KMS-11 (cell line): ENCODE results near the gene OR10J1.
A peak's percentile ranks its signal among the peaks of the same experiment; 100 is the strongest.

Source experiments
- H2AFZ ChIP-seq: fragments of 200-600 bp; sonication (generic); 2 replicates; pipeline ENCODE4 v1.6.1; 2016; ENCODE audit warnings: antibody characterized with exemption, mixed run types, low read depth
- H3K27ac ChIP-seq: fragments of 200-600 bp; sonication (generic); 2 replicates; pipeline ENCODE4 v1.6.1; 2016; ENCODE audit warnings: mild to moderate bottlenecking, mixed run types
- H3K27me3 ChIP-seq: fragments of 200-600 bp; sonication (generic); 2 replicates; pipeline ENCODE4 v1.6.1; 2017; ENCODE audit warnings: mild to moderate bottlenecking, low read depth, mixed run types, moderate library complexity; ENCODE audit not compliant: insufficient read depth
- H3K36me3 ChIP-seq: fragments of 200-600 bp; sonication (generic); 2 replicates; pipeline ENCODE4 v1.6.1; 2017; ENCODE audit warnings: mild to moderate bottlenecking, mixed run types; ENCODE audit not compliant: insufficient read depth
- H3K4me1 ChIP-seq: fragments of 200-600 bp; sonication (generic); 2 replicates; pipeline ENCODE4 v1.6.1; 2016; ENCODE audit warnings: mild to moderate bottlenecking, low read depth, mixed run types; ENCODE audit not compliant: poor library complexity, severe bottlenecking
- H3K4me2 ChIP-seq: fragments of 200-600 bp; sonication (generic); 2 replicates; pipeline ENCODE4 v1.7.0; 2016; ENCODE audit warnings: mild to moderate bottlenecking, mixed run types
- H3K4me3 ChIP-seq: fragments of 200-600 bp; sonication (generic); IDR thresholded peaks from 2 replicates; pipeline ENCODE4 v1.6.1; 2017; ENCODE audit warnings: low read depth, low read length, mixed read lengths; ENCODE audit not compliant: insufficient read depth
- H3K79me2 ChIP-seq: fragments of 200-600 bp; sonication (generic); 2 replicates; pipeline ENCODE4 v1.6.1; 2016; ENCODE audit warnings: low read depth, mixed run types; ENCODE audit not compliant: insufficient read depth
- H3K9ac ChIP-seq: fragments of 200-600 bp; sonication (generic); 2 replicates; pipeline ENCODE4 v1.6.1; 2016; ENCODE audit warnings: mild to moderate bottlenecking, mixed run types
- H4K20me1 ChIP-seq: fragments of 200-600 bp; sonication (generic); 2 replicates; pipeline ENCODE4 v1.6.1; 2016; ENCODE audit warnings: mild to moderate bottlenecking, mixed run types; ENCODE audit not compliant: insufficient read depth
- TF ChIP-seq, protein P1 (sequence below): fragments of 200-600 bp; sonication (generic); conservative IDR thresholded peaks from 2 replicates; pipeline ENCODE4 v1.6.1; 2017; ENCODE audit warnings: low read depth, mild to moderate bottlenecking, antibody characterized with exemption, low read length, moderate library complexity, mixed read lengths

The OR10J1 gene

DNA sequence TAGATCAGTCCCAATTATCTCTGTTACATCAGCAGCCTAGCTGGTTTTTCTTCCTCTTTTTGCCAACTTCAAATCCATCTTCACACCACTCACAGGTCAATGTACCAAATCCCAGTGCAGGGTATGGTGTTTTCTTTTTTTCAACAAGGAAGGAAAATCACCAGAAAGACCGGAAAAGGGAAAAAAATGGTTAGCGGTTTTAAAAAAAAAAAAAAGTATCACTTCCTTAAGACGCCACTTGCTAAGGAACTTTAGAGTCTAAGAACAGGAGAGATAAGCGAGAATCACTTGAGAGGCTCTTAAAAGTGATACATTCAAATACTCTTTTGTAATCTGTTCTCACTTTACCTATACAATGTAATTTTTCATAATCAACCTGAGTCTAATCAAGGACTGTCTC is 3.1 kb upstream of the OR10J1 start:
- H3K4me1 ChIP-seq: no peaks in the 10 kb centered on the region
- H3K27me3 ChIP-seq: no peaks in the 10 kb centered on the region
- H3K4me2 ChIP-seq: no peak overlapping the region
- H3K9ac ChIP-seq: no peak overlapping the region
- no peaks in the 10 kb centered on the region for H3K36me3 ChIP-seq
- H4K20me1 ChIP-seq: no peaks in the 10 kb centered on the region
- no peak overlapping the region for H3K27ac ChIP-seq
- H3K79me2 ChIP-seq: no peaks in the 10 kb centered on the region
- TF ChIP-seq, protein P1, sequence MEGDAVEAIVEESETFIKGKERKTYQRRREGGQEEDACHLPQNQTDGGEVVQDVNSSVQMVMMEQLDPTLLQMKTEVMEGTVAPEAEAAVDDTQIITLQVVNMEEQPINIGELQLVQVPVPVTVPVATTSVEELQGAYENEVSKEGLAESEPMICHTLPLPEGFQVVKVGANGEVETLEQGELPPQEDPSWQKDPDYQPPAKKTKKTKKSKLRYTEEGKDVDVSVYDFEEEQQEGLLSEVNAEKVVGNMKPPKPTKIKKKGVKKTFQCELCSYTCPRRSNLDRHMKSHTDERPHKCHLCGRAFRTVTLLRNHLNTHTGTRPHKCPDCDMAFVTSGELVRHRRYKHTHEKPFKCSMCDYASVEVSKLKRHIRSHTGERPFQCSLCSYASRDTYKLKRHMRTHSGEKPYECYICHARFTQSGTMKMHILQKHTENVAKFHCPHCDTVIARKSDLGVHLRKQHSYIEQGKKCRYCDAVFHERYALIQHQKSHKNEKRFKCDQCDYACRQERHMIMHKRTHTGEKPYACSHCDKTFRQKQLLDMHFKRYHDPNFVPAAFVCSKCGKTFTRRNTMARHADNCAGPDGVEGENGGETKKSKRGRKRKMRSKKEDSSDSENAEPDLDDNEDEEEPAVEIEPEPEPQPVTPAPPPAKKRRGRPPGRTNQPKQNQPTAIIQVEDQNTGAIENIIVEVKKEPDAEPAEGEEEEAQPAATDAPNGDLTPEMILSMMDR: no peak
- H2AFZ ChIP-seq: no peak overlapping the region
- peak overlapping the region; percentile 13 for H3K4me3 ChIP-seq

DNA sequence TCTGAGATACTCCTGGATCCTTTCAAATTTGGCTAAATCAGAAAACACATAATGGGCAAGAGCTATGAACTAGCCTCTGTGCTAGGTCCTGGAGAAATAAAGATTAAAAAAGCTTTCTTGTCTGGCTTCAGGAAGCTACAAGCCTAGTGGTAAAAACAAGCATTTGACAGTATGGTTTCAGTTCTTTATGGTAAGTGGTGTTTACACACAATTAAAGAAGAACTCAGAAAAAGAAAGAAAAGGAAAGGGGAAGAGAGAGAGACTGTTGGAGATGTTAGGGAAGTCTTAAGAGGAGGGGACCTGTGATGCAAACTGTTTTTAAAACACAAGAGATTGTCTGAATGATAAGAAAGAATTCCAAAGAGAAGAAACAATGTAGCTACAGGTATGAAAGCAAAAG is 1.8 kb downstream of the OR10J1 start:
- TF ChIP-seq, protein P1: no peak
- H3K27me3 ChIP-seq: no peaks in the 10 kb centered on the region
- no peak overlapping the region for H2AFZ ChIP-seq
- no peaks in the 10 kb centered on the region for H4K20me1 ChIP-seq
- H3K9ac ChIP-seq: no peak overlapping the region
- no peak overlapping the region for H3K4me3 ChIP-seq
- H3K4me2 ChIP-seq: no peak overlapping the region
- H3K27ac ChIP-seq: no peak overlapping the region
- no peaks in the 10 kb centered on the region for H3K79me2 ChIP-seq
- no peaks in the 10 kb centered on the region for H3K36me3 ChIP-seq
- H3K4me1 ChIP-seq: no peaks in the 10 kb centered on the region

DNA sequence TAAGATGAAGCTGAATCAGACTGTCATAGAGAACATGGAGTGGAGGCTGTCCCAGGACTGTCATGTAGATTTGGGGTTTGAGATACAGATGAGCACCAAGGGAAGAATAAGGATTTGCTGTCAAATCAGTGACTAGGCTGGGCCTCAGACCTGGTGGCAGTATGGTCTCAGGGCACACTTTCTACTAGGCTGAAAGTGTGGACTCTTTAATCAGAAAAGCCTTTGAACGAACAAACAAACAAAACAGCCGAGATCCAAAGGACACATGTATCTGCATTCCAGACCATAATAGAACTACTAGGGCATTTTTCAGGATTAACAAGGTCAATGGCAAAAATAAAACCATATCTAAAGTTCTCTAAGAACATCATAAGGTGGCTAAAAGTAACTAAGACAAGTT is 2.9 kb downstream of the OR10J1 start:
- TF ChIP-seq, protein P1: no peak
- Histone ChIP-seq H3K79me2 (no peaks in the 10 kb centered on the region), H3K27me3 (no peaks in the 10 kb centered on the region)

DNA sequence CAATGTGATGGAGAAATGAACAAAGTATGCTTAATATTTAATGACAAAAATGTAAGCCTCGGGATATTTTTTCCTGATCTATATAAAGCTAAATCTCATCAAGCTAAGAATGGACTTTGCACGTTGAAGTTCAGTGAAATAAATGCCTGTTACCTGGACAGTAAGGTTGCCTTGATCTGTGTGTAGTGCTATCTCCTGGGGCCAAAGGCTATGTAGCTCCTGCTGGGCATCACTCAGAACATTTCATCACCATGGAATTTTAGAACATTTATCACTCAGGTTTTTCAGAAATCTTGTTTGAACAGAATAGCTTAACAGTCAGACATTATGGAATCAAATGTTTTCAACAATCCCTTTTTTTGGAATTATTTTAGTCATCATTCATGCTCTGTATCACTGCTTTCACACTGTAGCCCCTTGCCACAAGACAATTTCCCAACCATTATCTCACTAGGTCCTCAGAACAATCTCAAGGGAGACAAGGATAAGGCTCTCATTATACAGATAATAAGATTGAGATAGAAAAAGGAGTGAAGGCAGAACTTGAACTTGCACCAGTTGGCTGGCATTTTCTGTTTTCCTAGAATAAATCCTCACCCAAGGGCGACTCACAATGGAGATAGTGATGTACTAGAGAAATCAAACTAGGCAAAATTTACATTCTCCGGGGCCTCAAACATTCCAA is 3.7 kb downstream of the OR10J1 start:
- Histone ChIP-seq H3K79me2 (no peaks in the 10 kb centered on the region), H3K27me3 (no peaks in the 10 kb centered on the region), H3K36me3 (no peaks in the 10 kb centered on the region), H3K4me2 (no peak overlapping the region), H2AFZ (no peak overlapping the region), H3K4me1 (no peaks in the 10 kb centered on the region), H4K20me1 (no peaks in the 10 kb centered on the region), H3K9ac (no peak overlapping the region), H3K27ac (no peak overlapping the region), H3K4me3 (no peak overlapping the region)
- TF ChIP-seq, protein P1: no peak

More for the DNA sequence above, 2.9 kb downstream of the OR10J1 start:
- H3K27ac ChIP-seq: no peak overlapping the region
- H2AFZ ChIP-seq: no peak overlapping the region
- H3K4me1 ChIP-seq: no peaks in the 10 kb centered on the region
- no peaks in the 10 kb centered on the region for H3K36me3 ChIP-seq
- H3K9ac ChIP-seq: no peak overlapping the region
- H4K20me1 ChIP-seq: no peaks in the 10 kb centered on the region
- no peak overlapping the region for H3K4me2 ChIP-seq
- H3K4me3 ChIP-seq: no peak overlapping the region
